ENCODE measurements around the gene NCKAP5.

GRCh38 chr2:133418021-133418420 lies 150.2 kb downstream of the NCKAP5 start:
- TF ChIP-seq CTCF (IDR thresholded peaks at IDR 0.05; ENCODE audit: low read length) = no peak
- no peak for TF ChIP-seq EZH2 (IDR thresholded peaks at IDR 0.05; ENCODE audit: borderline replicate concordance, low read length)
